Neuronal stem cell (in vitro differentiated cells): ENCODE results near the gene NR2E1.
A peak's percentile ranks its signal among the peaks of the same experiment; 100 is the strongest.

Source experiments
- DNase-seq: peaks from one replicate; pipeline ENCODE4 v3.0.0-alpha.2; 2013; ENCODE audit warnings: low spot score
- H2AFZ ChIP-seq: one replicate; pipeline ENCODE4 v1.6.1; 2013; ENCODE audit warnings: mild to moderate bottlenecking, low read length, inconsistent platforms
- H2AK5ac ChIP-seq: 2 replicates; pipeline ENCODE4 v1.6.1; 2013; ENCODE audit warnings: low read depth, mild to moderate bottlenecking, inconsistent platforms, low read length, moderate library complexity, mixed read lengths
- H2BK120ac ChIP-seq: 2 replicates; pipeline ENCODE4 v1.6.1; 2013; ENCODE audit warnings: low read depth, mild to moderate bottlenecking, inconsistent platforms, low read length, moderate library complexity, mixed read lengths
- H2BK12ac ChIP-seq: one replicate; pipeline ENCODE4 v1.6.1; 2013; ENCODE audit warnings: low read length, inconsistent platforms
- H2BK15ac ChIP-seq: 2 replicates; pipeline ENCODE4 v1.6.1; 2013; ENCODE audit warnings: mild to moderate bottlenecking, low read length, inconsistent platforms, mixed read lengths
- H2BK5ac ChIP-seq: one replicate; pipeline ENCODE4 v1.6.1; 2013; ENCODE audit warnings: inconsistent platforms, mild to moderate bottlenecking, low read length, moderate library complexity
- H3K14ac ChIP-seq: one replicate; pipeline ENCODE4 v1.6.1; 2013; ENCODE audit warnings: low read length, inconsistent platforms
- H3K18ac ChIP-seq: 2 replicates; pipeline ENCODE4 v1.6.1; 2013; ENCODE audit warnings: low read length, inconsistent platforms
- H3K23ac ChIP-seq: 2 replicates; pipeline ENCODE4 v1.6.1; 2013; ENCODE audit warnings: low read depth, mild to moderate bottlenecking, mixed read lengths, low read length, inconsistent platforms; ENCODE audit not compliant: poor library complexity
- H3K27ac ChIP-seq: replicated peaks from 3 replicates; pipeline ENCODE4 v1.5.1; 2013; ENCODE audit warnings: low read length, inconsistent platforms
- H3K27me3 ChIP-seq, 3 experiments: 2 replicates each; pipeline ENCODE4 v1.6.1; 2013; ENCODE audit warnings: low read length in 3 of 3, mild to moderate bottlenecking in 2 of 3, inconsistent platforms in 1 of 3, low read depth in 1 of 3, mixed read lengths in 1 of 3, moderate library complexity in 1 of 3; ENCODE audit not compliant: control insufficient read depth in 3 of 3, insufficient read depth in 3 of 3
- H3K36me3 ChIP-seq, 2 donors: replicated peaks in 1 of 2; 2 replicates each; pipeline ENCODE4 v1.6.1; 2013; ENCODE audit warnings: low read length in 2 of 2; ENCODE audit not compliant: control insufficient read depth in 2 of 2, insufficient read depth in 2 of 2
- H3K4ac ChIP-seq: 2 replicates; pipeline ENCODE4 v1.6.1; 2013; ENCODE audit warnings: inconsistent platforms, mild to moderate bottlenecking, low read length, moderate library complexity
- H3K4me1 ChIP-seq, 2 donors: 1 replicate in 1 of 2; 2 replicates in 1 of 2; pipeline ENCODE4 v1.6.1; 2013; ENCODE audit warnings: low read length in 2 of 2, low read depth in 1 of 2; ENCODE audit not compliant: control insufficient read depth in 2 of 2, insufficient read depth in 1 of 2
- H3K4me2 ChIP-seq: one replicate; pipeline ENCODE4 v1.6.1; 2013; ENCODE audit warnings: mild to moderate bottlenecking, low read length, inconsistent platforms; ENCODE audit not compliant: insufficient read depth, poor library complexity, severe bottlenecking
- H3K4me3 ChIP-seq, 2 donors: 2 replicates each; pipeline ENCODE4 v1.5.1; 2013; ENCODE audit warnings: low read length in 2 of 2, mild to moderate bottlenecking in 2 of 2, inconsistent platforms in 1 of 2, moderate library complexity in 1 of 2
- H3K79me1 ChIP-seq: one replicate; pipeline ENCODE4 v1.6.1; 2013; ENCODE audit warnings: low read depth, mild to moderate bottlenecking, inconsistent platforms, low read length, moderate library complexity
- H3K9ac ChIP-seq: one replicate; pipeline ENCODE4 v1.6.1; 2013; ENCODE audit warnings: mild to moderate bottlenecking, low read depth, low read length, inconsistent platforms; ENCODE audit not compliant: poor library complexity
- H3K9me3 ChIP-seq, 2 donors: replicated peaks in 1 of 2; 2 replicates each; pipeline versions ENCODE3 to v1.6.1; 2013; ENCODE audit warnings: low read length in 2 of 2, mild to moderate bottlenecking in 2 of 2, inconsistent platforms in 1 of 2, low read depth in 1 of 2, mixed read lengths in 1 of 2, moderate library complexity in 1 of 2; ENCODE audit not compliant: control insufficient read depth in 2 of 2, insufficient read depth in 1 of 2
- H4K8ac ChIP-seq: one replicate; pipeline ENCODE4 v1.6.1; 2013; ENCODE audit warnings: low read depth, mild to moderate bottlenecking, inconsistent platforms, low read length, moderate library complexity
- H4K91ac ChIP-seq: one replicate; pipeline ENCODE4 v1.6.1; 2013; ENCODE audit warnings: low read length, low read depth, mild to moderate bottlenecking, inconsistent platforms; ENCODE audit not compliant: poor library complexity
- WGBS, 2 donors: extraction: QIAGEN DNeasy Blood & Tissue Kit; methylation state at CpG; one replicate each; pipeline ENCODE4 v1.1.7; 2013; ENCODE audit warnings: missing lambda C conversion rate in 2 of 2, mixed read lengths in 1 of 2; ENCODE audit not compliant: insufficient read length in 2 of 2, insufficient replicate concordance in 1 of 2; ENCODE audit errors: extremely low coverage in 2 of 2; 5-methylcytosine and 5-hydroxymethylcytosine counted together

NR2E1 gene

GRCh38 chr6:108121612-108122011 is 44.2 kb upstream of the NR2E1 start:
- H3K4me3 ChIP-seq: no peak overlapping the region
- H3K27me3 ChIP-seq: peaks cover 35 to 98% (median 78%) of the 10 kb centered on the region in 3 experiments
- H3K18ac ChIP-seq: no peak overlapping the region
- no peak overlapping the region for H3K9ac ChIP-seq
- WGBS, 2 donors: no CpG with 5 or more reads among the region's 10 CpGs
- DNase-seq: no peak
- H2AK5ac ChIP-seq: no peak overlapping the region
- H2BK12ac ChIP-seq: no peak overlapping the region
- no peak overlapping the region for H3K4ac ChIP-seq
- no peak overlapping the region for H2BK120ac ChIP-seq
- H3K27ac ChIP-seq: no peak overlapping the region
- H3K4me2 ChIP-seq: no peak overlapping the region
- no peak overlapping the region for H4K8ac ChIP-seq
- no peaks in the 10 kb centered on the region for H3K79me1 ChIP-seq
- no peak overlapping the region for H2AFZ ChIP-seq
- no peak overlapping the region for H3K23ac ChIP-seq
- H3K36me3 ChIP-seq: no peaks in the 10 kb centered on the region
- no peak overlapping the region for H4K91ac ChIP-seq
- H3K14ac ChIP-seq: no peak overlapping the region
- H3K9me3 ChIP-seq: peaks cover 0 to 3% of the 10 kb centered on the region in 2 donors
- peaks cover 22 to 34% of the 10 kb centered on the region in 2 donors for H3K4me1 ChIP-seq
- H2BK5ac ChIP-seq: no peak overlapping the region
- peak overlapping the region; percentile 31 for H2BK15ac ChIP-seq

- Histone ChIP-seq H3K27me3 (peaks cover 21 to 92% (median 60%) of the 10 kb centered on the region in 3 experiments), H2AFZ (no peak overlapping the region), H4K8ac (no peak overlapping the region), H3K27ac (no peak overlapping the region), H2BK12ac (no peak overlapping the region), H3K9me3 (peaks cover 0 to 3% of the 10 kb centered on the region in 2 donors), H3K36me3 (no peaks in the 10 kb centered on the region), H3K79me1 (no peaks in the 10 kb centered on the region), H3K4ac (no peak overlapping the region), H3K4me3 (no peak overlapping the region), H3K9ac (no peak overlapping the region), H2AK5ac (no peak overlapping the region), H3K14ac (no peak overlapping the region), H3K18ac (peak overlapping the region; percentile 55), H4K91ac (no peak overlapping the region), H3K4me1 (peaks cover 18 to 26% of the 10 kb centered on the region in 2 donors), H2BK120ac (no peak overlapping the region), H2BK5ac (no peak overlapping the region), H3K4me2 (no peak overlapping the region), H3K23ac (no peak overlapping the region), H2BK15ac (no peak overlapping the region)
- no CpG with 5 or more reads among the region's 13 CpGs for WGBS, 2 donors
- DNase-seq: no peak
Measured at GRCh38 chr6:108123481-108123929, 42.3 kb upstream of the NR2E1 start.

- Histone ChIP-seq H3K18ac (no peak overlapping the region), H3K4me2 (no peak overlapping the region), H2AK5ac (no peak overlapping the region), H3K4me3 (no peak overlapping the region), H4K91ac (no peak overlapping the region), H2AFZ (no peak overlapping the region), H2BK15ac (no peak overlapping the region), H2BK12ac (no peak overlapping the region), H4K8ac (no peak overlapping the region), H3K4ac (no peak overlapping the region), H3K9me3 (peaks cover 0 to 3% of the 10 kb centered on the region in 2 donors), H3K27ac (no peak overlapping the region), H3K4me1 (peaks cover 14 to 25% of the 10 kb centered on the region in 2 donors), H2BK5ac (no peak overlapping the region), H3K23ac (no peak overlapping the region), H2BK120ac (no peak overlapping the region), H3K14ac (no peak overlapping the region), H3K27me3 (peaks cover 21 to 92% (median 56%) of the 10 kb centered on the region in 3 experiments), H3K9ac (no peak overlapping the region), H3K36me3 (no peaks in the 10 kb centered on the region), H3K79me1 (no peaks in the 10 kb centered on the region)
- WGBS, 2 donors: no CpG with 5 or more reads among the region's 7 CpGs
- no peak for DNase-seq
Measured at GRCh38 chr6:108123946-108124345, 41.9 kb upstream of the NR2E1 start.

GRCh38 chr6:108127056-108127455 is 38.8 kb upstream of the NR2E1 start:
- H3K27me3 ChIP-seq: peaks cover 5 to 91% (median 30%) of the 10 kb centered on the region in 3 experiments
- WGBS, 2 donors: no CpG with 5 or more reads among the region's 1 CpG
- H3K9me3 ChIP-seq: peaks cover 0 to 2% of the 10 kb centered on the region in 2 donors
- no peak overlapping the region for H4K91ac ChIP-seq
- H2BK15ac ChIP-seq: no peak overlapping the region
- H2BK120ac ChIP-seq: no peak overlapping the region
- no peak overlapping the region for H2BK12ac ChIP-seq
- no peaks in the 10 kb centered on the region for H3K79me1 ChIP-seq
- no peak overlapping the region for H3K27ac ChIP-seq
- H3K23ac ChIP-seq: no peak overlapping the region
- DNase-seq: no peak
- H3K9ac ChIP-seq: no peak overlapping the region
- H4K8ac ChIP-seq: no peak overlapping the region
- no peak overlapping the region for H3K14ac ChIP-seq
- no peaks in the 10 kb centered on the region for H3K36me3 ChIP-seq
- no peak overlapping the region for H2BK5ac ChIP-seq
- H3K4me1 ChIP-seq: peaks cover 2 to 9% of the 10 kb centered on the region in 2 donors
- no peak overlapping the region for H3K4me3 ChIP-seq
- no peak overlapping the region for H2AFZ ChIP-seq
- H2AK5ac ChIP-seq: no peak overlapping the region
- no peak overlapping the region for H3K4me2 ChIP-seq
- H3K4ac ChIP-seq: no peak overlapping the region
- no peak overlapping the region for H3K18ac ChIP-seq
